Stomach (tissue), 9 donors: Measurements from ENCODE around the gene LAMB4. TPM values are rescaled to one million over a fixed set of nuclear protein-coding genes. Genes with fewer than 3 reads are reported as not detected.

Experiments
- DNase-seq, 2 donors: peaks; one replicate each; pipeline versions ENCODE4 v3.0.0 to v3.0.0-alpha.2; 2013 to 2019
- H3K27ac ChIP-seq, 5 donors: fragments of 200-600 bp in 4 of 5; sonication (generic) in 4 of 5; one replicate each; pipeline ENCODE4 v1.5.1; 2013 to 2019; ENCODE audit warnings: mild to moderate bottlenecking in 1 of 5, moderate library complexity in 1 of 5
- H3K27me3 ChIP-seq, 3 donors: fragments of 200-600 bp; sonication (generic); one replicate each; pipeline ENCODE4 v1.5.1; 2017 to 2019; ENCODE audit warnings: mixed run types in 1 of 3
- H3K36me3 ChIP-seq, 4 donors: fragments of 200-600 bp; sonication (generic); 1 replicate in 3 of 4; 2 replicates in 1 of 4; pipeline ENCODE4 v1.5.1; 2016 to 2019
- H3K4me1 ChIP-seq, 4 donors: fragments of 200-600 bp; sonication (generic); one replicate each; pipeline ENCODE4 v1.5.1; 2016 to 2019
- H3K4me3 ChIP-seq, 4 donors: fragments of 200-600 bp; sonication (generic) in 3 of 4; one replicate each; pipeline ENCODE4 v1.5.1; 2016 to 2019; ENCODE audit warnings: mild to moderate bottlenecking in 1 of 4
- H3K9me3 ChIP-seq, 4 donors: fragments of 200-600 bp; sonication (generic); one replicate each; pipeline ENCODE4 v1.5.1; 2016 to 2019
- EP300 ChIP-seq: sonication (generic); formaldehyde crosslinking; IDR thresholded peaks from one replicate; pipeline ENCODE4 v1.6.1; 2017; ENCODE audit warnings: antibody characterized with exemption
- POLR2A ChIP-seq, 4 donors: fragments of 450-650 bp; IDR thresholded peaks; one replicate each; pipeline ENCODE4 v1.6.1; 2016; ENCODE audit warnings: antibody characterized with exemption in 4 of 4, control low read depth in 2 of 4, mild to moderate bottlenecking in 1 of 4, moderate library complexity in 1 of 4
- POLR2AphosphoS5 ChIP-seq, 3 donors: sonication (generic); formaldehyde crosslinking; IDR thresholded peaks; one replicate each; pipeline ENCODE4 v1.6.1; 2016; ENCODE audit warnings: antibody characterized with exemption in 3 of 3
- WGBS, 5 donors: extraction: QIAGEN DNeasy Blood & Tissue Kit in 3 of 5; methylation state at CpG; one replicate each; pipeline versions ENCODE4 v1.1.5 to v1.1.7; 2013 to 2018; 5-methylcytosine and 5-hydroxymethylcytosine counted together
- intact Hi-C: fragments of 100-400 bp; cut with DNase I; formaldehyde crosslinking; loops from one replicate; pipeline ENCODE4 v1.15.1; 2023; ENCODE audit warnings: low total_unique reads
- polyA plus RNA-seq, 3 donors: library from polyadenylated mRNA; stranded (reverse); fragments of 200-250 nt; gene quantifications; one replicate each; pipeline ENCODE4 v1.2.3, GENCODE V29; 2013
- total RNA-seq, 5 donors: library from RNA; depleted of rRNA; stranded (reverse); fragments of >200 nt; gene quantifications; one replicate each; pipeline versions ENCODE4 v1.1.0 to v1.2.3, GENCODE V29; 2014 to 2016
- TF ChIP-seq, protein P1 (sequence below), 7 experiments: fragments of 450-650 bp in 4 of 7; fragments of 200-600 bp in 3 of 7; sonication (generic) in 3 of 7; IDR thresholded peaks; one replicate each; pipeline ENCODE4 v1.5.1; 2016 to 2019; ENCODE audit warnings: antibody characterized with exemption in 7 of 7, control low read depth in 2 of 7, mild to moderate bottlenecking in 1 of 7
- donor health status: healthy with polysubstance abuse.
- donor health status: Bipolar disorder and iron deficiency.
- donor health status: healthy.

The LAMB4 gene
- total and polyA plus RNA-seq, 8 donors = under 0.01 to 8.5 (median 1.7) TPM; not detected in 2

GRCh38 chr7:108134486-108134885, 4.3 kb upstream of the LAMB4 start:
- intact Hi-C loops = no loop called here
- WGBS, 5 donors = 96 to 100% (median 98%) methylated on average over 1 of the region's 1 CpG
- DNase-seq = no peak

GRCh38 chr7:108132551-108133265, 2.5 kb upstream of the LAMB4 start:
- H3K4me1 ChIP-seq = peaks cover 0 to 11% (median 0%) of the 10 kb centered on the region in 4 donors
- H3K27ac ChIP-seq = no peak overlapping the region
- intact Hi-C loops = no loop called here
- WGBS, 5 donors = 89 to 93% (median 92%) methylated on average over 13 of the region's 13 CpGs
- DNase-seq = no peak
- H3K4me3 ChIP-seq = no peak overlapping the region
- no peaks in the 10 kb centered on the region for H3K9me3 ChIP-seq
- H3K27me3 ChIP-seq = no peaks in the 10 kb centered on the region
- H3K36me3 ChIP-seq = no peaks in the 10 kb centered on the region
- TF ChIP-seq, protein P1, sequence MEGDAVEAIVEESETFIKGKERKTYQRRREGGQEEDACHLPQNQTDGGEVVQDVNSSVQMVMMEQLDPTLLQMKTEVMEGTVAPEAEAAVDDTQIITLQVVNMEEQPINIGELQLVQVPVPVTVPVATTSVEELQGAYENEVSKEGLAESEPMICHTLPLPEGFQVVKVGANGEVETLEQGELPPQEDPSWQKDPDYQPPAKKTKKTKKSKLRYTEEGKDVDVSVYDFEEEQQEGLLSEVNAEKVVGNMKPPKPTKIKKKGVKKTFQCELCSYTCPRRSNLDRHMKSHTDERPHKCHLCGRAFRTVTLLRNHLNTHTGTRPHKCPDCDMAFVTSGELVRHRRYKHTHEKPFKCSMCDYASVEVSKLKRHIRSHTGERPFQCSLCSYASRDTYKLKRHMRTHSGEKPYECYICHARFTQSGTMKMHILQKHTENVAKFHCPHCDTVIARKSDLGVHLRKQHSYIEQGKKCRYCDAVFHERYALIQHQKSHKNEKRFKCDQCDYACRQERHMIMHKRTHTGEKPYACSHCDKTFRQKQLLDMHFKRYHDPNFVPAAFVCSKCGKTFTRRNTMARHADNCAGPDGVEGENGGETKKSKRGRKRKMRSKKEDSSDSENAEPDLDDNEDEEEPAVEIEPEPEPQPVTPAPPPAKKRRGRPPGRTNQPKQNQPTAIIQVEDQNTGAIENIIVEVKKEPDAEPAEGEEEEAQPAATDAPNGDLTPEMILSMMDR (IDR thresholded peaks at IDR 0.05) = no peak
- TF ChIP-seq POLR2AphosphoS5 (IDR thresholded peaks at IDR 0.05) (no peak), POLR2A (IDR thresholded peaks at IDR 0.05) (no peak), EP300 (no peak)

More at GRCh38 chr7:108134486-108134885, 4.3 kb upstream of the LAMB4 start:
- H3K27me3 ChIP-seq = no peaks in the 10 kb centered on the region
- peaks cover 0 to 11% (median 0%) of the 10 kb centered on the region in 4 donors for H3K4me1 ChIP-seq
- TF ChIP-seq POLR2AphosphoS5 (IDR thresholded peaks at IDR 0.05) = no peak
- TF ChIP-seq, protein P1 (IDR thresholded peaks at IDR 0.05) = no peak
- no peak for TF ChIP-seq POLR2A (IDR thresholded peaks at IDR 0.05)
- no peak for TF ChIP-seq EP300
- no peaks in the 10 kb centered on the region for H3K36me3 ChIP-seq
- H3K4me3 ChIP-seq = no peak overlapping the region
- H3K27ac ChIP-seq = no peak overlapping the region
- no peaks in the 10 kb centered on the region for H3K9me3 ChIP-seq

- TF ChIP-seq EP300 (no peak), POLR2AphosphoS5 (IDR thresholded peaks at IDR 0.05) (no peak)
- TF ChIP-seq, protein P1 (IDR thresholded peaks at IDR 0.05) = no peak
- intact Hi-C loops = no loop called here
- Histone ChIP-seq H3K4me1 (no peaks in the 10 kb centered on the region), H3K27me3 (no peaks in the 10 kb centered on the region), H3K36me3 (no peaks in the 10 kb centered on the region), H3K9me3 (no peaks in the 10 kb centered on the region), H3K4me3 (no peak overlapping the region), H3K27ac (no peak overlapping the region)
- WGBS, 5 donors = 67 to 85% (median 80%) methylated on average over 7 of the region's 7 CpGs
- no peak for DNase-seq
Observed at GRCh38 chr7:108129018-108129965, 869 bp downstream of the LAMB4 start.

DNA sequence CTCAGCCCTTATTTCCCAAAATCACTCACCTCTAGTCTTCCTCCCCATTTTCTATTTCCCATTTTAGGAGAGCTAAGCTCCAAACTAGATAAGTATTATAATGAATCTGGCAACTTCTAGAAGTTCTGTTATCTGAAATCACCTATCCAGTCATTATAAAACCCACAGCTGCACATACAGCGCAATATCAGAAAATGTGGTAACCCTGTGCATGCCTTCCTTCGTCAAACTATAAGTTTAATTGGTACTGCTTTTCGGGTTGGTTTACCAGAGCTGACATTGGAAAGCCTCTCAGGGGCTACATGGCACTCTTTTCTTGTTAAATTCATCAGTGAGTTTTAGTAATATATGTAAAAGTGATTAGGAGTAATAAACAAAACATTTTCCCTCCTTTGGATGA, 1.6 kb downstream of the LAMB4 start:
- Histone ChIP-seq H3K4me1 (no peaks in the 10 kb centered on the region), H3K27me3 (no peaks in the 10 kb centered on the region), H3K4me3 (no peak overlapping the region), H3K9me3 (no peaks in the 10 kb centered on the region), H3K27ac (no peak overlapping the region), H3K36me3 (no peaks in the 10 kb centered on the region)
- TF ChIP-seq POLR2A (IDR thresholded peaks at IDR 0.05) = no peak
- no peak for TF ChIP-seq EP300
- TF ChIP-seq POLR2AphosphoS5 (IDR thresholded peaks at IDR 0.05) = no peak
- 75 to 89% (median 86%) methylated on average over 3 of the region's 3 CpGs for WGBS, 5 donors
- intact Hi-C loops = no loop called here
- DNase-seq = no peak
